SHP77 (cell line): ENCODE results near the gene STK38.
"Not testable (repeated sequence)": the region's sequence is repeated elsewhere in the genome, so short reads cannot be mapped to it uniquely, and the experiment has no call there.

Experiments used
- DNase-seq, 2 experiments: peaks; one replicate each; lab custom pipeline; 2025; lab: John Stamatoyannopoulos, UW

Gene STK38

DNA sequence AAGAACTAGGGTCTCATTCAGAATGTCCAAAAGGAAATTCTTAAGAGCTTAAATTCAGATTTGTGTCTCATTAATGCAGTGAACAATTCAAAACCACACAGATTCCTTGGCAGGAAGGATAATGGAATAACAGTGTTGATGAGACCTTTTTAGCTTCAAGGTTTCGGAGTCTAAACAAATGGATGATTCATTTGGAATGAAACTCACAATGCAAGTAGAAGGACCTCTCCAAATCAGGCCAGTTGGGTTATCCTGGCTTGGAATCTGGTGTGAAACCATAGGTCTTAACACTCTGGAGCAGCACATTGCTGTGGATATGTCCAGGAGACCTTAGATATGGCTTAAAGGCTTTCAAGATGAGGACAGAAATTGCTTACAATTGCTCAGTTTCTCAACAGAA is 59.6 kb downstream of the STK38 start:
- DNase-seq: no peak

GRCh38 chr6:36484736-36485135 is 62.5 kb downstream of the STK38 start:
- DNase-seq: no peak

- DNase-seq: not testable (repeated sequence)
Observed at GRCh38 chr6:36483326-36483725, 64.0 kb downstream of the STK38 start.

DNA sequence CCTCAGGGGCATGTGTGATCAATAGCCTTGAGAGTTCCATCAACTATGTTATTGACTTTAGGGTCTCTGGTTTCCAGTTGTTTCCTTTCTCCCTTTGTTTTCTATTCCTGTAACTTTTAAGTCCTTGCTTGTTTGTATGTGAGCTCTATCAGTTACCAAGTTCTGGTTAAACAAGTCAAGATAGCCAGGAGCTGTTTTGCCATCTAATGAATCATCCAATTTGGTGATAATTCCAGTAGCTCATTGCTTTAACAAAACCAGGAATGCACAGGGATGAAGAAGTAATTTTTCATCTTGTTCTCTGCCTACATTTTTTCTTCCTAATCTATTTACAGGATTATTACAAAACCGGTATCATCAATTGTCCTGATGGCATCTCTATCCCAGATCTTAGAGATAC is 68.0 kb downstream of the STK38 start:
- no peak for DNase-seq

DNA sequence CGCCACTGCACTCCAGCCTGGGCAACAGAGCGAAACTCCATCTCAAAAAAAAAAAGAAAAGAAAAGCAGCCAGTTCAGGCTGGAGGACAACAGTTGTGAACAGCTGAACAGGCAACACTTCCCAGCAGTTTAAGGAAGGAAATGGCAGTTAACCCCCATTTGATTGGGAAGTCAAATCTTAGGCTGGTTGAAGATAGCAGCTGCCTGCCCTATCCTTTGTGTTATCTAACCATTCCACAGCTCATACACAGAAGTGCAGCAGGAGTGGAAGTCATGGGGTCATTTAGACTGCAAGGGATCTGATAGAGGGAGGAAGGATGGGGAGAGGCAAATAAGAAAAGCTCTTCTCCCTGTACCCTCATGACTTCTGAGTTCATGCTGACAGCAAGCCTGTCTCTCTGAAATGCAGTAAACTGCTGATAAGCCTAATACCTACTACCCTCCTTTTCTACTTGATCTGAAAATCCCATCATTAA is 69.2 kb downstream of the STK38 start:
- no peak for DNase-seq

GRCh38 chr6:36469946-36470345 is 77.3 kb downstream of the STK38 start:
- no peak for DNase-seq

DNA sequence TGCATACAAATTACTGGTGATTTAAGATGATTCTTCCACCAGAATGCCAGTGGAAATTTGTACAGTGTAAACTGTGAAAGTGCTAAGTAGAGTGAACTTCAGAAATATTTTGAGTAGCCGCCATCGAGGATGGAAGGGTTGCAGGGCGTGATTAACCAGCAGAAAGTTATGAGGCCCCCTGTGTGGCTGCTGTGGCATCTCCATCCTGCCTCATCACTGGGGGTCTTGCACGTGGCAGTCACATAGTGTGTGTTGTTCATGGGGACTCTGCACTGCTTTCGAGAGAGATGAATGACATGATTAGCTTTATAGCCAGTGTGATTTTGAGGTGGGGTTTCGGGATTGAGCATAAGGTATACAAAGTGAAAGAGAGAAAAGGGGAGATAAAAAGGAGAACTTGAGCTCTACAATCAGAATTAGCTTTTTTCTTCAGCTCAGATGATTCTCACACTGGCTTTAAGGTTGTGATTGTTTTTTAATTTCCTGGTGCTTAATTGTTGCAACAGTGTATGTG is 78.1 kb downstream of the STK38 start:
- no peak for DNase-seq

DNA sequence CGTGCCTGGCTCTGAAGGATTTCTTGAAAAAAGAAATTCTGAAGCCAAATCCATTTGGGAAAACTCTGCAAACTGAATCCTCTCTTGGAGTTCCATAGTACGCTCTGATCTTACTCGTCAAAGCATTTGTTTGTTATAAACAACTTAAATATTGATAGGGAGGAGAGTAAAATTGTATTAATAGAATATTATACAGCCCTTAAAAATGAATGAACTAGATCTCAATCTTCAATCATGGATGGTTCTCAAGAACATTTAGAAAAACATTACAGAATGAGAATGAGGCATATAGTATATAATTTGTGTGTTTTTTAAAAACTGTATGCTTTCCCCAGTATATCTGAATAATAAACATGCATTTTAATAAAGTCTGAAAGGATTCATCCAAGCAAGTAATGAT is 79.7 kb downstream of the STK38 start:
- no peak for DNase-seq

GRCh38 chr6:36464233-36464632 is 83.0 kb downstream of the STK38 start:
- no peak for DNase-seq

GRCh38 chr6:36463676-36464075 is 83.6 kb downstream of the STK38 start:
- no peak for DNase-seq

- no peak for DNase-seq
Observed at GRCh38 chr6:36461646-36462045, 85.6 kb downstream of the STK38 start.

DNA sequence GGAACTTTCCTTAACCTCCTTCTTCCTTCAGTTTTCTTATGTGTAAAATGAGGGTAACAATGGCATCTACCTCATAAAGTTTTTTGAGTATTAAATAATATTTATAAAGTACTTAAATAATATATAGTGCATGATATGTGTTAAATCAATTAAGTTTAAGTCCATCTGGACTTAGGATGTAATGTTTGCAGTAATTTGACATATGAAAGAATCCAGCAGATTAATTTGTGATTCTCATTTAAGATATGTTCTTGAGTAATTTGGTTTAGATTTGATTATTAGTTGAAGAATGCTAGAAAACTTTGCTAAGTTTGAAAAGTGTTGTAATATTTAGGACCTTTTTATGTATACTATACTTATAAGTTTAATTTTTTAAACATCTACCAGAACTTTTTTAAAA is 86.4 kb downstream of the STK38 start:
- no peak for DNase-seq

GRCh38 chr6:36459501-36459900 is 87.8 kb downstream of the STK38 start:
- DNase-seq: no peak

- no peak for DNase-seq
Observed at GRCh38 chr6:36455486-36456027, 91.7 kb downstream of the STK38 start.

- not testable (repeated sequence) for DNase-seq
Observed at GRCh38 chr6:36452897-36453296, 94.4 kb downstream of the STK38 start.

GRCh38 chr6:36449173-36449572 is 98.1 kb downstream of the STK38 start:
- not testable (repeated sequence) for DNase-seq

DNA sequence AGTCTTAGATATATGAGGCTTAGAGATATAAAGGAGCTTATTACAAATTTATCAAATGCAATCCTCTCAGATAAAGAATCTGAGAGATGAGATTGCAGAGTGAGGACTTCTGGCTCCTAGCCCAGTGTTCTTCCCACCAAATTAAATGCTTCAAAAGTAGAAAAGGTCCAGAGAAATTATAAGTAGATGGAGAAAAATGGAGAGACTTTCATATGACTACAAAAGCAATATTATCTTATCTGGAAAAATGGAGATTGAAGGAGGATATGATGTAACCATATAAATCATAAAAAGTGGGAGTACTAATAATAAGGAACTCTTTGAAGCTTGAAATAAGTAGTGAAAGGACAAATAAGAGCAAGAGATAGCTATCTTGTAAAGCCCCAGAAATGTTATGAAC is 101.7 kb downstream of the STK38 start:
- DNase-seq: no peak

DNA sequence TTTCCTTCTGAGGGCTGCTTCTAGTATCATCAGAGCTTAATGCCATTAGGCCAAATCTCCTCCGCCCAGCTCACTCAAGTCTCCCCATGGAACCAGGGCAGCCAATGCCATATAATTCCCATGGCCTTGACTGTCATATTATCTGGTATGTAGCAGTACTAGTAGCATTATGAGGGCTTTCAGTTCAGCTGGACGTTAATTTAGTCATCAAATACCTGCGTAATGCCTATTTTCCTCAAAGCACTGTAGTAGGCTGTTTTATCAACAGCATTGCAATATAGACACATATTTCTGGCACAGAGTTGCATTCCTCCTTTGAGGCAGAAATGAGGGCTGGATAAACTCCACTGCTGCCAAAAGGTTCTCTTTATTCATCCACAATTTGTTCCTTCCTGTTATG is 102.8 kb downstream of the STK38 start:
- DNase-seq: no peak
